SH-SY5Y (cell line): Measurements from ENCODE around the gene CER1.

Source experiments
- GATA2 ChIP-seq: IDR thresholded peaks from 2 replicates; pipeline ENCODE4 v1.6.1; 2011; ENCODE audit warnings: mild to moderate bottlenecking, low read depth, low read length
- GATA3 ChIP-seq: IDR thresholded peaks from 2 replicates; pipeline ENCODE4 v1.6.1; 2011; ENCODE audit warnings: low read depth, mild to moderate bottlenecking, low read length, moderate library complexity

Gene CER1

GRCh38 chr9:14722391-14723035 is at the start of gene CER1:
Gene CER1, minus strand, starts transcription at chr9:14722733. Its CDS starts 61 bp downstream, at chr9:14722672.
- no peak for TF ChIP-seq GATA3
- TF ChIP-seq GATA2, result no peak

GRCh38 chr9:14770592-14770991 is 48.1 kb upstream of the CER1 start:
- TF ChIP-seq GATA3 (no peak), GATA2 (no peak)

- TF ChIP-seq GATA2 (no peak), GATA3 (no peak)
Measured at GRCh38 chr9:14769230-14769571, 46.7 kb upstream of the CER1 start.

- TF ChIP-seq GATA2, result no peak
- no peak for TF ChIP-seq GATA3
Measured at GRCh38 chr9:14768405-14769229, 46.1 kb upstream of the CER1 start.

GRCh38 chr9:14766299-14766698 is 43.8 kb upstream of the CER1 start:
- TF ChIP-seq GATA2 (no peak), GATA3 (no peak)

- TF ChIP-seq GATA3 (no peak), GATA2 (no peak)
Measured at GRCh38 chr9:14761584-14761983, 39.1 kb upstream of the CER1 start.

GRCh38 chr9:14760060-14760459 is 37.5 kb upstream of the CER1 start:
- TF ChIP-seq GATA2 (no peak), GATA3 (no peak)

GRCh38 chr9:14756291-14756690 is 33.8 kb upstream of the CER1 start:
- TF ChIP-seq GATA3 (no peak), GATA2 (no peak)

GRCh38 chr9:14752871-14753270 is 30.3 kb upstream of the CER1 start:
- no peak for TF ChIP-seq GATA2
- no peak for TF ChIP-seq GATA3

GRCh38 chr9:14752271-14752670 is 29.7 kb upstream of the CER1 start:
- no peak for TF ChIP-seq GATA2
- no peak for TF ChIP-seq GATA3

GRCh38 chr9:14750821-14751220 is 28.3 kb upstream of the CER1 start:
- TF ChIP-seq GATA3 (no peak), GATA2 (no peak)

- TF ChIP-seq GATA2 (no peak), GATA3 (no peak)
Measured at GRCh38 chr9:14749741-14750211, 27.2 kb upstream of the CER1 start.

GRCh38 chr9:14748373-14748772 is 25.8 kb upstream of the CER1 start:
- TF ChIP-seq GATA3 (no peak), GATA2 (no peak)

- TF ChIP-seq GATA3 (no peak), GATA2 (no peak)
Measured at GRCh38 chr9:14747111-14747510, 24.6 kb upstream of the CER1 start.

- TF ChIP-seq GATA3 (no peak), GATA2 (no peak)
Measured at GRCh38 chr9:14746626-14747025, 24.1 kb upstream of the CER1 start.

- TF ChIP-seq GATA2, result no peak
- no peak for TF ChIP-seq GATA3
Measured at GRCh38 chr9:14744768-14745167, 22.2 kb upstream of the CER1 start.
